Ishikawa (cell line): Measurements from ENCODE around the gene KIF13A.

ENCODE experiments used
- CEBPB ChIP-seq: IDR thresholded peaks from 2 replicates; pipeline ENCODE4 v1.6.1; 2012
- CREB1 ChIP-seq: IDR thresholded peaks from 2 replicates; pipeline ENCODE4 v1.6.1; 2012; ENCODE audit warnings: low read depth
- EGR1 ChIP-seq: IDR thresholded peaks from 2 replicates; pipeline ENCODE4 v1.6.1; 2012
- EP300 ChIP-seq: IDR thresholded peaks from 2 replicates; pipeline ENCODE4 v1.6.1; 2012; ENCODE audit warnings: borderline replicate concordance
- FOXM1 ChIP-seq: IDR thresholded peaks from 2 replicates; pipeline ENCODE4 v1.6.1; 2012; ENCODE audit warnings: low read depth, borderline replicate concordance
- MAX ChIP-seq: IDR thresholded peaks from 2 replicates; pipeline ENCODE4 v1.6.1; 2012
- NFIC ChIP-seq: IDR thresholded peaks from 2 replicates; pipeline ENCODE4 v1.6.1; 2012
- RAD21 ChIP-seq: IDR thresholded peaks from 2 replicates; pipeline ENCODE4 v1.6.1; 2012; ENCODE audit warnings: low read depth
- REST ChIP-seq: IDR thresholded peaks from 2 replicates; pipeline ENCODE4 v1.6.1; 2012; ENCODE audit warnings: low read depth, mild to moderate bottlenecking
- TAF1 ChIP-seq: IDR thresholded peaks from 2 replicates; pipeline ENCODE4 v1.6.1; 2012; ENCODE audit warnings: low read depth, mild to moderate bottlenecking
- TCF12 ChIP-seq: IDR thresholded peaks from 2 replicates; pipeline ENCODE4 v1.6.1; 2012; ENCODE audit warnings: low read depth
- TEAD4 ChIP-seq: IDR thresholded peaks from 2 replicates; pipeline ENCODE4 v1.6.1; 2012
- USF1 ChIP-seq: IDR thresholded peaks from 2 replicates; pipeline ENCODE4 v1.6.1; 2012
- YY1 ChIP-seq: IDR thresholded peaks from 2 replicates; pipeline ENCODE4 v1.6.1; 2012; ENCODE audit warnings: low read depth
- ZBTB7A ChIP-seq: IDR thresholded peaks from 2 replicates; pipeline ENCODE4 v1.6.1; 2012; ENCODE audit warnings: low read depth

Gene KIF13A

GRCh38 chr6:17869010-17869752 lies 118.3 kb downstream of the KIF13A start:
- TF ChIP-seq USF1 = no peak
- TF ChIP-seq TEAD4 = no peak
- TF ChIP-seq MAX = no peak
- TF ChIP-seq FOXM1 = no peak
- TF ChIP-seq REST = no peak
- no peak for TF ChIP-seq CEBPB
- TF ChIP-seq EGR1 = no peak

GRCh38 chr6:17867880-17868279 lies 119.6 kb downstream of the KIF13A start:
- no peak for TF ChIP-seq MAX
- no peak for TF ChIP-seq TAF1
- no peak for TF ChIP-seq TCF12
- TF ChIP-seq CEBPB = no peak
- TF ChIP-seq EGR1 = no peak
- no peak for TF ChIP-seq REST
- TF ChIP-seq USF1 = no peak
- no peak for TF ChIP-seq YY1
- no peak for TF ChIP-seq TEAD4
- no peak for TF ChIP-seq RAD21

- TF ChIP-seq CREB1 (no peak), ZBTB7A (no peak), NFIC (no peak), YY1 (no peak), TAF1 (no peak), REST (no peak), TCF12 (no peak), FOXM1 (no peak), CEBPB (no peak)
Observed at GRCh38 chr6:17866876-17867444, 120.5 kb downstream of the KIF13A start.

- TF ChIP-seq NFIC (peak; percentile 44), MAX (peak; percentile 81), USF1 (peak; percentile 24; the same call in 1 of the 2 replicates), FOXM1 (0 out of 2 replicates have a peak, but pooled peaks have one; percentile 30), REST (no peak), RAD21 (peak; percentile 18; the same call in 1 of the 2 replicates), EP300 (peak; percentile 78), ZBTB7A (no peak), CEBPB (peak; percentile 62), EGR1 (no peak), TCF12 (peak; percentile 74), TEAD4 (peak; percentile 75), TAF1 (no peak), CREB1 (no peak), YY1 (peak; percentile 60)
Observed at GRCh38 chr6:17865798-17866725, 121.4 kb downstream of the KIF13A start.
